DOHH2 (cell line): ENCODE measurements around the gene ORMDL1.

Experiments
- H3F3A ChIP-seq: fragments of 200-600 bp; sonication (generic), shearing (Covaris generic); 2 replicates; pipeline ENCODE4 v1.6.0; 2016; ENCODE audit warnings: antibody characterized with exemption, mild to moderate bottlenecking; ENCODE audit not compliant: control insufficient read depth, insufficient read depth
- H3K27ac ChIP-seq: fragments of 200-600 bp; sonication (generic); 2 replicates; pipeline ENCODE4 v1.5.1; 2014; ENCODE audit warnings: low read depth, mild to moderate bottlenecking, low read length, moderate library complexity
- H3K27me3 ChIP-seq: fragments of 200-600 bp; sonication (generic); 2 replicates; pipeline ENCODE4 v1.6.1; 2014; ENCODE audit warnings: mild to moderate bottlenecking, low read length, mixed read lengths; ENCODE audit not compliant: control insufficient read depth
- H3K36me3 ChIP-seq: fragments of 200-600 bp; sonication (generic); 2 replicates; pipeline ENCODE4 v1.6.1; 2014; ENCODE audit warnings: mild to moderate bottlenecking, low read length, moderate library complexity, mixed read lengths; ENCODE audit not compliant: control insufficient read depth
- H3K4me1 ChIP-seq: fragments of 200-600 bp; sonication (generic); 2 replicates; pipeline ENCODE4 v1.6.1; 2014; ENCODE audit warnings: mild to moderate bottlenecking, low read length, mixed read lengths; ENCODE audit not compliant: control insufficient read depth
- H3K4me2 ChIP-seq: fragments of 200-600 bp; sonication (generic); 2 replicates; pipeline ENCODE4 v1.6.0; 2014; ENCODE audit warnings: mild to moderate bottlenecking, low read length, moderate library complexity
- H3K4me3 ChIP-seq: fragments of 200-600 bp; sonication (generic); 2 replicates; pipeline ENCODE4 v1.5.1; 2014; ENCODE audit warnings: mild to moderate bottlenecking, low read length, mixed read lengths
- H3K79me2 ChIP-seq: fragments of 200-600 bp; sonication (generic); 2 replicates; pipeline ENCODE4 v1.6.1; 2014; ENCODE audit warnings: mild to moderate bottlenecking, low read length, mixed read lengths; ENCODE audit not compliant: control insufficient read depth
- H3K9me2 ChIP-seq: fragments of 200-600 bp; sonication (generic); replicated peaks from 2 replicates; pipeline ENCODE4 v1.6.1; 2014; ENCODE audit warnings: mild to moderate bottlenecking, low read length, mixed read lengths; ENCODE audit not compliant: control insufficient read depth
- H3K9me3 ChIP-seq: fragments of 200-600 bp; sonication (generic); 2 replicates; pipeline ENCODE4 v1.6.1; 2014; ENCODE audit warnings: antibody characterized with exemption, low read length, mixed read lengths; ENCODE audit not compliant: control insufficient read depth, insufficient read depth
- H4K20me1 ChIP-seq: fragments of 200-600 bp; sonication (generic); 2 replicates; pipeline ENCODE4 v1.6.0; 2014; ENCODE audit warnings: low read depth, mild to moderate bottlenecking, antibody characterized with exemption, low read length, moderate library complexity; ENCODE audit not compliant: control insufficient read depth, insufficient read depth
- EZH2phosphoT487 ChIP-seq: fragments of 200-600 bp; sonication (generic); IDR thresholded peaks from 2 replicates; pipeline ENCODE4 v1.6.1; 2017; ENCODE audit warnings: borderline replicate concordance, mild to moderate bottlenecking, antibody characterized with exemption, low read length, moderate library complexity, mixed read lengths
- TF ChIP-seq, protein P1 (sequence below): fragments of 200-600 bp; sonication (generic); IDR thresholded peaks from one replicate; pipeline ENCODE4 v1.5.1; 2014; ENCODE audit warnings: antibody characterized with exemption, mild to moderate bottlenecking, low read depth, low read length; ENCODE audit not compliant: poor library complexity, severe bottlenecking

The ORMDL1 gene

GRCh38 chr2:189798312-189799029 is 14.3 kb upstream of the ORMDL1 start:
- no peak overlapping the region for H3K4me3 ChIP-seq
- H3K36me3 ChIP-seq: peaks cover 82% of the 10 kb centered on the region
- H3K27ac ChIP-seq: no peak overlapping the region
- H3K9me3 ChIP-seq: no peaks in the 10 kb centered on the region
- H3K9me2 ChIP-seq: no peaks in the 10 kb centered on the region
- no peak overlapping the region for H3K4me2 ChIP-seq
- no peaks in the 10 kb centered on the region for H4K20me1 ChIP-seq
- peaks cover 19% of the 10 kb centered on the region for H3K4me1 ChIP-seq
- peaks cover 8% of the 10 kb centered on the region; the same call in 1 of the 2 replicates for H3F3A ChIP-seq
- TF ChIP-seq, protein P1, sequence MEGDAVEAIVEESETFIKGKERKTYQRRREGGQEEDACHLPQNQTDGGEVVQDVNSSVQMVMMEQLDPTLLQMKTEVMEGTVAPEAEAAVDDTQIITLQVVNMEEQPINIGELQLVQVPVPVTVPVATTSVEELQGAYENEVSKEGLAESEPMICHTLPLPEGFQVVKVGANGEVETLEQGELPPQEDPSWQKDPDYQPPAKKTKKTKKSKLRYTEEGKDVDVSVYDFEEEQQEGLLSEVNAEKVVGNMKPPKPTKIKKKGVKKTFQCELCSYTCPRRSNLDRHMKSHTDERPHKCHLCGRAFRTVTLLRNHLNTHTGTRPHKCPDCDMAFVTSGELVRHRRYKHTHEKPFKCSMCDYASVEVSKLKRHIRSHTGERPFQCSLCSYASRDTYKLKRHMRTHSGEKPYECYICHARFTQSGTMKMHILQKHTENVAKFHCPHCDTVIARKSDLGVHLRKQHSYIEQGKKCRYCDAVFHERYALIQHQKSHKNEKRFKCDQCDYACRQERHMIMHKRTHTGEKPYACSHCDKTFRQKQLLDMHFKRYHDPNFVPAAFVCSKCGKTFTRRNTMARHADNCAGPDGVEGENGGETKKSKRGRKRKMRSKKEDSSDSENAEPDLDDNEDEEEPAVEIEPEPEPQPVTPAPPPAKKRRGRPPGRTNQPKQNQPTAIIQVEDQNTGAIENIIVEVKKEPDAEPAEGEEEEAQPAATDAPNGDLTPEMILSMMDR: peak; percentile 66
- TF ChIP-seq EZH2phosphoT487: no peak
- no peaks in the 10 kb centered on the region for H3K27me3 ChIP-seq
- peaks cover 49% of the 10 kb centered on the region for H3K79me2 ChIP-seq

- no peak overlapping the region for H3K4me2 ChIP-seq
- no peaks in the 10 kb centered on the region for H3K27me3 ChIP-seq
- peaks cover 82% of the 10 kb centered on the region for H3K36me3 ChIP-seq
- peaks cover 9% of the 10 kb centered on the region; the same call in 1 of the 2 replicates for H3F3A ChIP-seq
- H3K9me2 ChIP-seq: no peaks in the 10 kb centered on the region
- H3K4me3 ChIP-seq: no peak overlapping the region
- no peaks in the 10 kb centered on the region for H4K20me1 ChIP-seq
- no peaks in the 10 kb centered on the region for H3K9me3 ChIP-seq
- H3K79me2 ChIP-seq: peaks cover 51% of the 10 kb centered on the region
- TF ChIP-seq, protein P1: no peak
- TF ChIP-seq EZH2phosphoT487: no peak
- peaks cover 19% of the 10 kb centered on the region for H3K4me1 ChIP-seq
- no peak overlapping the region for H3K27ac ChIP-seq
Observed at GRCh38 chr2:189797902-189798301, 13.8 kb upstream of the ORMDL1 start.

DNA sequence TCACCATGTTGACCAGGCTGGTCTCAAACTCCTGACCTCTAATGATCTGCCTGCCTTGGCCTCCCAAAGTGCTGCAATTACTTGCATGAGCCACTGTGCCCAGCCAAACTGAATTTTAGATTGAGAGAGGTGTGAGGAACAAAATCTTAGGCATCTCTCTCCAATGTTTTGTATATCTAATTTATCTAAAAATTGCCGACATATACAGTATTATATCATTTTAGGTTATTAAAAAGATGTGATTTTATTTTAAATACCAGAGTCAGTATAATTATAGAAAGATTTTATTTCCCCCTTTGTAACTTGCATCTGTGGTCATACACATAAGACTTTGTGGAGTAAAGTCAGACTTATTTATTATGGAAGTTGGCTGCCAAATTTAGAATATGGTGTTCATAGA is 10.2 kb upstream of the ORMDL1 start:
- H3K4me2 ChIP-seq: no peak overlapping the region
- H3K4me1 ChIP-seq: peaks cover 16% of the 10 kb centered on the region
- TF ChIP-seq, protein P1: no peak
- TF ChIP-seq EZH2phosphoT487: no peak
- H3K9me2 ChIP-seq: no peaks in the 10 kb centered on the region
- H3K27me3 ChIP-seq: no peaks in the 10 kb centered on the region
- peaks cover 9% of the 10 kb centered on the region; the same call in 1 of the 2 replicates for H3F3A ChIP-seq
- peaks cover 81% of the 10 kb centered on the region for H3K36me3 ChIP-seq
- H3K27ac ChIP-seq: no peak overlapping the region
- no peaks in the 10 kb centered on the region for H4K20me1 ChIP-seq
- peaks cover 56% of the 10 kb centered on the region for H3K79me2 ChIP-seq
- H3K9me3 ChIP-seq: no peaks in the 10 kb centered on the region
- H3K4me3 ChIP-seq: no peak overlapping the region
